H9 (cell line): ENCODE measurements around the gene TTC7B. TPM values are rescaled to one million over a fixed set of nuclear protein-coding genes. Genes with fewer than 3 reads are reported as not detected.
A peak's percentile ranks its signal among the peaks of the same experiment; 100 is the strongest.

Experiments used
- DNase-seq: peaks from one replicate; pipeline ENCODE4 v3.0.0-alpha.2; 2017
- H2AFZ ChIP-seq: one replicate; pipeline ENCODE4 v1.6.1; 2013; ENCODE audit warnings: mild to moderate bottlenecking, low read length, control low read depth, moderate library complexity
- H2AK5ac ChIP-seq: 2 replicates; pipeline ENCODE4 v1.6.1; 2013; ENCODE audit warnings: low read length, control low read depth, mixed read lengths; ENCODE audit not compliant: insufficient read length
- H2BK120ac ChIP-seq: one replicate; pipeline ENCODE4 v1.6.1; 2013; ENCODE audit warnings: low read depth, mild to moderate bottlenecking, low read length, control low read depth, inconsistent platforms; ENCODE audit not compliant: poor library complexity, severe bottlenecking
- H2BK12ac ChIP-seq: 2 replicates; pipeline ENCODE4 v1.6.1; 2013; ENCODE audit warnings: low read length, control low read depth, mixed read lengths, low read depth; ENCODE audit not compliant: insufficient read length
- H2BK15ac ChIP-seq: 2 replicates; pipeline ENCODE4 v1.6.1; 2013; ENCODE audit warnings: low read depth, low read length, control low read depth
- H2BK20ac ChIP-seq: one replicate; pipeline ENCODE4 v1.6.1; 2013; ENCODE audit warnings: low read depth, mild to moderate bottlenecking, low read length, control low read depth, inconsistent platforms; ENCODE audit not compliant: poor library complexity, severe bottlenecking
- H2BK5ac ChIP-seq: 2 replicates; pipeline ENCODE4 v1.6.1; 2013; ENCODE audit warnings: low read length, control low read depth, mixed read lengths; ENCODE audit not compliant: insufficient read length
- H3K14ac ChIP-seq: 2 replicates; pipeline ENCODE4 v1.6.1; 2013; ENCODE audit warnings: low read length, control low read depth; ENCODE audit not compliant: insufficient read depth
- H3K18ac ChIP-seq: 2 replicates; pipeline ENCODE4 v1.6.1; 2013; ENCODE audit warnings: low read depth, mild to moderate bottlenecking, mixed read lengths, low read length, control low read depth; ENCODE audit not compliant: insufficient read length
- H3K23ac ChIP-seq: 2 replicates; pipeline ENCODE4 v1.6.1; 2013; ENCODE audit warnings: low read length, control low read depth, mixed read lengths, low read depth; ENCODE audit not compliant: insufficient read length
- H3K23me2 ChIP-seq: 2 replicates; pipeline ENCODE4 v1.6.1; 2013; ENCODE audit warnings: low read depth, mild to moderate bottlenecking, mixed read lengths, low read length, control low read depth; ENCODE audit not compliant: insufficient read length, poor library complexity, severe bottlenecking
- H3K27ac ChIP-seq: 2 replicates; pipeline ENCODE4 v1.5.1; 2013; ENCODE audit warnings: low read length, control low read depth, mixed read lengths, low read depth; ENCODE audit not compliant: insufficient read length
- H3K27me3 ChIP-seq: 2 replicates; pipeline ENCODE4 v1.6.1; 2013; ENCODE audit warnings: low read length, control low read depth, inconsistent platforms; ENCODE audit not compliant: insufficient read depth
- H3K4ac ChIP-seq: 2 replicates; pipeline ENCODE4 v1.6.1; 2013; ENCODE audit warnings: low read depth, mild to moderate bottlenecking, control low read depth, inconsistent platforms, low read length, moderate library complexity
- H3K4me1 ChIP-seq: 2 replicates; pipeline ENCODE4 v1.6.1; 2013; ENCODE audit warnings: low read length, control low read depth, inconsistent platforms; ENCODE audit not compliant: insufficient read depth
- H3K4me2 ChIP-seq: 2 replicates; pipeline ENCODE4 v1.6.1; 2013; ENCODE audit warnings: low read length, control low read depth, mixed read lengths; ENCODE audit not compliant: insufficient read length, insufficient read depth
- H3K56ac ChIP-seq: 2 replicates; pipeline ENCODE4 v1.6.1; 2013; ENCODE audit warnings: low read depth, mild to moderate bottlenecking, mixed read lengths, low read length, control low read depth; ENCODE audit not compliant: insufficient read length
- H3K79me1 ChIP-seq: 2 replicates; pipeline ENCODE4 v1.6.1; 2013; ENCODE audit warnings: low read depth, mild to moderate bottlenecking, moderate library complexity, low read length, control low read depth, inconsistent platforms; ENCODE audit not compliant: insufficient read depth, poor library complexity, severe bottlenecking
- H3K79me2 ChIP-seq: 2 replicates; pipeline ENCODE4 v1.6.1; 2013; ENCODE audit warnings: low read length, control low read depth, inconsistent platforms; ENCODE audit not compliant: insufficient read depth
- H3K9ac ChIP-seq: 2 replicates; pipeline ENCODE4 v1.6.1; 2013; ENCODE audit warnings: low read length, control low read depth, mixed read lengths; ENCODE audit not compliant: insufficient read length; ENCODE audit errors: extremely low read depth
- H3K9me3 ChIP-seq: one replicate; pipeline ENCODE4 v1.6.1; 2013; ENCODE audit warnings: low read depth, low read length, inconsistent platforms; ENCODE audit not compliant: control insufficient read depth
- H3T11ph ChIP-seq: one replicate; pipeline ENCODE4 v1.6.1; 2013; ENCODE audit warnings: mild to moderate bottlenecking, low read length, control low read depth, inconsistent platforms
- H4K20me1 ChIP-seq: one replicate; pipeline ENCODE4 v1.6.1; 2013; ENCODE audit not compliant: control insufficient read depth, insufficient read length, insufficient read depth
- H4K5ac ChIP-seq: 2 replicates; pipeline ENCODE4 v1.6.1; 2013; ENCODE audit warnings: low read depth, mild to moderate bottlenecking, mixed read lengths, low read length, control low read depth; ENCODE audit not compliant: insufficient read length
- H4K8ac ChIP-seq: replicated peaks from 2 replicates; pipeline ENCODE4 v1.6.1; 2013; ENCODE audit warnings: low read length, control low read depth, mixed read lengths, low read depth; ENCODE audit not compliant: insufficient read length
- H4K91ac ChIP-seq: 2 replicates; pipeline ENCODE4 v1.6.1; 2013; ENCODE audit warnings: low read depth, mild to moderate bottlenecking, moderate library complexity, mixed read lengths, low read length, control low read depth; ENCODE audit not compliant: insufficient read length
- H3K27ac Mint-ChIP-seq, 3 experiments: 2 replicates in 2 of 3; 3 replicates in 1 of 3; pipeline ENCODE4 v1.8.0; 2020 to 2021; ENCODE audit warnings: mixed read lengths in 3 of 3, mild to moderate bottlenecking in 1 of 3, moderate library complexity in 1 of 3
- H3K27me3 Mint-ChIP-seq: 2 replicates; pipeline ENCODE4 v1.8.0; 2021; ENCODE audit warnings: low read depth, mild to moderate bottlenecking, moderate library complexity, mixed read lengths
- H3K36me3 Mint-ChIP-seq, 3 experiments: 2 replicates in 2 of 3; 3 replicates in 1 of 3; pipeline ENCODE4 v1.8.0; 2020 to 2021; ENCODE audit warnings: low read depth in 3 of 3, mixed read lengths in 3 of 3; ENCODE audit not compliant: insufficient read depth in 1 of 3
- H3K4me1 Mint-ChIP-seq, 2 experiments: 2 replicates each; pipeline ENCODE4 v1.8.0; 2020; ENCODE audit warnings: mixed read lengths in 2 of 2
- H3K4me3 Mint-ChIP-seq, 2 experiments: 2 replicates in 1 of 2; 3 replicates in 1 of 2; pipeline ENCODE4 v1.8.0; 2020 to 2021; ENCODE audit warnings: mild to moderate bottlenecking in 2 of 2, mixed read lengths in 2 of 2, moderate library complexity in 1 of 2
- H3K9me3 Mint-ChIP-seq, 2 experiments: 2 replicates in 1 of 2; 3 replicates in 1 of 2; pipeline ENCODE4 v1.8.0; 2020; ENCODE audit warnings: mild to moderate bottlenecking in 2 of 2, mixed read lengths in 2 of 2, moderate library complexity in 1 of 2
- WGBS: extraction: QIAGEN DNeasy Blood & Tissue Kit; methylation state at CpG from one replicate; pipeline ENCODE4 v1.1.7; 2013; ENCODE audit warnings: missing lambda C conversion rate, low lambda C conversion rate, mixed read lengths; ENCODE audit not compliant: insufficient read length; ENCODE audit errors: extremely low coverage; 5-methylcytosine and 5-hydroxymethylcytosine counted together
- total RNA-seq: library from RNA; stranded (reverse); gene quantifications from 2 replicates; pipeline ENCODE4 v1.2.1, GENCODE V29; 2021
- TF ChIP-seq, protein P1 (sequence below): fragments of 200-600 bp; sonication (generic); conservative IDR thresholded peaks from 3 replicates; pipeline ENCODE4 v1.8.0; 2021; ENCODE audit warnings: antibody characterized with exemption, mild to moderate bottlenecking

TTC7B gene
- total RNA-seq, 1 experiment from 2014 or later, result 33.7 TPM

DNA sequence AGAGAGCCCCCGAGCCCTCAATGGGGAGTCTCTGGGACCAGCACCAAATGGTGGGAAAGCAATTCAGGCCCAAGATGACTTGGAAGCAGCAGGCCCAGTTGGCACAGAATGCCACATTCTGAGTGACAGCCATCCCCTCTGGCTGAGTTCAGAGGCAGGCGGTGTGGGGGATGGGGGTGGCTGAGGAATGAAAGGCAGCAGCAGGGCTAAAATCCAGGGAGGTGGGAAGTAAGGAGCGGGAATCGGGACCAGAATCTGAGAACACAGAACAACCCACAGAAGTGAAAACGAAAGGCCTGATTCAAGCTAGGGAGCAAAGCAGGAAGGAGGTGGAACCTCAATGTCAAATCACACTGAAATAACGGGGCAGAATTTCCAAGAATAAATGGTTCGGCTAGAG is 248.2 kb downstream of the TTC7B start:
- no peaks in the 10 kb centered on the region for H3K79me1 ChIP-seq
- Mint-ChIP-seq H3K27ac (peak overlapping the region in 2 of 3 experiments; percentile 34 to 80; a peak in 5 of 7 replicates), H3K36me3 (no peaks in the 10 kb centered on the region), H3K4me1 (peaks cover 38 to 39% of the 10 kb centered on the region in 2 experiments), H3K27me3 (peaks cover 2% of the 10 kb centered on the region), H3K9me3 (no peaks in the 10 kb centered on the region), H3K4me3 (peak overlapping the region in 1 of 2 experiments; percentile 5; a peak in 1 of 5 replicates)
- H3K56ac ChIP-seq, result no peak overlapping the region
- no peaks in the 10 kb centered on the region for H3K27me3 ChIP-seq
- no peak overlapping the region for H3K18ac ChIP-seq
- no peak overlapping the region for H3K23ac ChIP-seq
- H2BK5ac ChIP-seq, result no peak overlapping the region
- H2BK20ac ChIP-seq, result no peak overlapping the region
- no peak overlapping the region for H2AFZ ChIP-seq
- no peaks in the 10 kb centered on the region for H3K23me2 ChIP-seq
- no peak overlapping the region for H3K14ac ChIP-seq
- H3K9me3 ChIP-seq, result no peaks in the 10 kb centered on the region
- H2BK15ac ChIP-seq, result no peak overlapping the region
- no peak overlapping the region for H3K4me2 ChIP-seq
- H2AK5ac ChIP-seq, result no peak overlapping the region
- H4K8ac ChIP-seq, result no peak overlapping the region
- H2BK12ac ChIP-seq, result no peak overlapping the region
- no peak overlapping the region for H3K4ac ChIP-seq
- peaks cover 6% of the 10 kb centered on the region; the same call in 1 of the 2 replicates for H3K4me1 ChIP-seq
- TF ChIP-seq, protein P1, sequence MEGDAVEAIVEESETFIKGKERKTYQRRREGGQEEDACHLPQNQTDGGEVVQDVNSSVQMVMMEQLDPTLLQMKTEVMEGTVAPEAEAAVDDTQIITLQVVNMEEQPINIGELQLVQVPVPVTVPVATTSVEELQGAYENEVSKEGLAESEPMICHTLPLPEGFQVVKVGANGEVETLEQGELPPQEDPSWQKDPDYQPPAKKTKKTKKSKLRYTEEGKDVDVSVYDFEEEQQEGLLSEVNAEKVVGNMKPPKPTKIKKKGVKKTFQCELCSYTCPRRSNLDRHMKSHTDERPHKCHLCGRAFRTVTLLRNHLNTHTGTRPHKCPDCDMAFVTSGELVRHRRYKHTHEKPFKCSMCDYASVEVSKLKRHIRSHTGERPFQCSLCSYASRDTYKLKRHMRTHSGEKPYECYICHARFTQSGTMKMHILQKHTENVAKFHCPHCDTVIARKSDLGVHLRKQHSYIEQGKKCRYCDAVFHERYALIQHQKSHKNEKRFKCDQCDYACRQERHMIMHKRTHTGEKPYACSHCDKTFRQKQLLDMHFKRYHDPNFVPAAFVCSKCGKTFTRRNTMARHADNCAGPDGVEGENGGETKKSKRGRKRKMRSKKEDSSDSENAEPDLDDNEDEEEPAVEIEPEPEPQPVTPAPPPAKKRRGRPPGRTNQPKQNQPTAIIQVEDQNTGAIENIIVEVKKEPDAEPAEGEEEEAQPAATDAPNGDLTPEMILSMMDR, result no peak
- no peaks in the 10 kb centered on the region for H4K20me1 ChIP-seq
- H3K9ac ChIP-seq, result no peak overlapping the region
- H4K5ac ChIP-seq, result no peak overlapping the region
- DNase-seq, result no peak
- no peaks in the 10 kb centered on the region for H3K79me2 ChIP-seq
- H3K27ac ChIP-seq, result no peak overlapping the region
- H4K91ac ChIP-seq, result no peak overlapping the region
- H2BK120ac ChIP-seq, result no peak overlapping the region
- no CpG with 5 or more reads among the region's 7 CpGs for WGBS
- H3T11ph ChIP-seq, result no peak overlapping the region
